HG02885 (cell line): ENCODE measurements around the gene HLF.

Experiments
- ATAC-seq: cut with Tn5 transposase; IDR thresholded peaks from one replicate; pipeline ENCODE4 v1.9.1; 2021; ENCODE audit warnings: mild to moderate bottlenecking; ENCODE audit not compliant: unreplicated experiment, poor library complexity

Gene HLF

DNA sequence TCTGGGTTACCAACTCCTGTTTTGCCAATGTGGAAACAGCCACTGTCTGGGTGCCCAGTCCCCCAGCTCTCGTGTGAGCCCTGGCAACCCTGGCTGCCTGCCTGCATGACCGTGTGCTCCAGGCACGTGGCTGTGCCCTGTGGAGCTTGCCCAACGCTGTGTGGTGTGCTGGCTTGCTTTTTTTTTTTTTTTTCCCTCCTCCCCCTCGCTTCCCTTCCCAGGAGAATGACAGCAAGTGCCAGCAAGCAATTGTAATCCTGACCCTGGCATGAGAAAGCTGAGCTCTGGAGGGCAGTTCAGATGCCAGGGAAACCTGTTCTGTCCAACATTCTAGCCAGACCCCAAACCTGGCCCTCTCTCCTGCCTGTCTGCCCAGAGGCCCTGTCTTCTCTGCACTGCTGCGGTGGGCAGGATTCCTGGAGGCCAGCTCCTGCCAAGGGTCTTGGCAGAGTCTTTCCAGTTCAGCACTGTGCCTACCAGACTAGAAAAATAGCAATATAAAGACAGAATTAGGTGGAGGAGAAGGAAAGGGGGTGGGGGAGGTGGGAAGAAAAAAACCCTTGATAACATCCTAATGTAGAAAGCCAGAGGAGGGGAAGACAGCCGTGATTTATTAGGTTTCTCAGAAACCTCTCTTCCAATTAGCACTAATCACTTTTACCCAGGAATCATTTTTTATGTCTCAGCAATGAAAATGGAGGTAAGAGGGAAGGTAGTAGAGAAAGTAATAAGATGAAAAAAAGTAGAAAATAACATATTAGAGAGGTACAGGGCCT, 9.0 kb downstream of the HLF start:
- no peak for ATAC-seq

DNA sequence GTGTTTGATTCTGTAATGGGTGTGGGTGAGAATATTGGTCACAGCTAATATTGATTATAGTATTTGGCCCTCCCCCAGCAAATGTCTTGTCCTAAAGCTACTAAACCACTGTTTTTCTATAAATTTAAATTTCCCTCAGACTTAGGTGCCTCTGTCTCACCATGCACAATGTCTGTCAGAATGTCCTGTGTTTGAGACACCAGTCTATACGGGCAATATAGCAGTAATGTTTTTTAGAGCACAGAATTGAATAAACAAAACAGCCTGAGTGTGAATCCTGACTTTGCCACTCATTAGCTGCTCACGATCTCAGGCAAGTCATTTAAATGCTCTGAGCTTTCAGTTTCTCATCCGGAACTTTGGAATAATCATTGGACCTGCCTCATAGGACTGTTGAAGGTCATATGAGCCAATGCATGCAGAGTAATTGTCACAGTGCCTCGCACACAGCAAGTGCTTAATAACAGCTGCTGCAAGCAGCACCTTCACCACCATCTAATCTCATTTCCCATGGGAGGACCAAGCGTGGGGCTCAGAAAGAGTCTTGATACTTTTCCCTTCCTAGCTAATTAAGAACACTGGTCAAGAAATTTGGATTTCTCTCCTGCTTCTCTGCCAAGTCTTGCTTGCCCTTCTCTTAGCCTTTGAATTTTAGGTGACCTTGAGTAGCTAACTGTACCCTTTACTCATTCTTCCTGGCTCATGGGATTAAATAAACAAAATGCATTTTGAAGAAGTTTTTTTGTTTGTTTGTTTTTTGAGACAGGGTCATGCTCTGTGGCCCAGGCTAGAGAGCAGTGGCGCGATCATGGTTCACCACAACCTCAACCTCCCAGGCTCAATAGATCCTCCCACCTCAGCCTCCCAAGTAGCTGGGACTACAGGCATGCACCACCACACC, 9.8 kb downstream of the HLF start:
- ATAC-seq, result no peak

DNA sequence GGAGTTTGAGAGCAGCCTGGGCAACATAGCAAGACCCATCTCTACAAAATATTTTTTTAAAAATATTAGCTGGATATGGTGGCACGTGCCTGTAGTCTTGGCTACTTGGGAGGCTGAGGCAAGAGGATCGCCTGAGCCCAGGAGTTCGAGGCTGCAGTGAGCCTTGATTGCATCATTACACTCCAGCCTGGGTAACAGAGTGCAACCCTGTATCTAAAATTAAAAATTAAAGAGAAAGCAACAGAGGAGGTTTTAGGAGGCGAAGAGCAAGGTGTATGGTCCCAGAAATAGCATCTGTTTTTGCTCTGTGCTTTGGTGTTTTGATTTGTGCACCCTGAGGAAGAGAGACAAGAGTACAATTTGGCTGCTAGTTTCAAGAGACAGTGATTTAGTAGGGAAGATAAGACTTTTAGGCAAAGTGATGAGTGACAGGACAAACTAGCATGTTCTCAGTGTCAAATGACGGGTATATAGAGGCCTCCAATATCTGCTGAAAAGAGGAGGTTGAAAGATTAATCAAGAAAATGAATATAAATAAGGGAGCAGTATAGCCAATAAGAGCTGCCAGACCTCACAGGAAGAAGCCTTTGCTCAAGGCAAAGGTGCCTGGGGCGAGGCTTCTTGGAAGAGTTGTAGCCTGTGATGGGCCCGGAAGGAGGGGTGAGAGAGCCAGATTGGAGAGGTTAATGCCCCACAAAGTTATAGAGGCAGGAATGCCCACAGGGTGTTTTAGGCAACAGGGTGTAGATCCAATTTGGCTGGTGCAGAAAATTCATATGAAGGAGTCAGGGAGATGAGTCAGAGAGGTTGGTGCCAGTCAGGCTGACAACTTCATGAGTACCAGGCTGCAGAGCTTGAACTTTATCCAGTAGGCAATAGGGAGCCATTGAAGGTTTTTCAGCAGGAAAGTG, 11.4 kb downstream of the HLF start:
- ATAC-seq, result no peak

DNA sequence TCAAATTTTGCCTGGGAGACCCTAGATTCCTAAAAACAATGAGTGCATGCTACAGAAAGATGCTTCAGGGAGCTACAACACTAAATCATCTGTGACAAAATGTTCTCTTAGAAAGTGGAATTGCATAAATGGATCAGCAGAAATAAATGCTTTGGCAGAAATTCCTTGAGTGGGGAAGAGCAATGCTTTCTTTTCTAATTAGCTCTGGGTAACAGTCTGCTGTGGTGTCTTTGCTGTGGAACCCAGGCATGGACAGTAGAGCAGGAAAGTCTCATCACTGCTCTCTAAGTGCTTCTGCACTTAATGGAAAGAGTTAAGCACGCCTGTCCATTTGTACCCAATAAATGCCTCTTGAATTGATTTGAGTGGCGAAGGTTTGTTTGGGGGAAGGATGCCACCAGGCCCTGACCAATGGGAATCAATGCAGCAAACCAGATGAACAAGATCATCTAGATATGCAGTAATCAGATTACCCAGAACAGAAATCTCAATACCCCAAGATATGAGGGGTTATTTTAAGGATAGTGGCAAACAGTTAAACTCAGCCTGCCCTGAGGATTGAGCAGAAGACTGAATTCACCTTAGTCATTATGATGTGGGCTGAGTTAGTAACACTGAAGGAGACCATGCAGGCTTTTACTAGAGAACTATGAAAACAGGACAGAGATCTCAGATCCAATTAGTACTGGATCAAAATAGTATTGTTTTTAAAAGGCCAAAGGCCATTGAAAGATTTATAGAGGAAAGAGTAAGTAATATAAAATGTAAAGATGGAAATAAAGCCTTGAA, 13.6 kb downstream of the HLF start:
- no peak for ATAC-seq

DNA sequence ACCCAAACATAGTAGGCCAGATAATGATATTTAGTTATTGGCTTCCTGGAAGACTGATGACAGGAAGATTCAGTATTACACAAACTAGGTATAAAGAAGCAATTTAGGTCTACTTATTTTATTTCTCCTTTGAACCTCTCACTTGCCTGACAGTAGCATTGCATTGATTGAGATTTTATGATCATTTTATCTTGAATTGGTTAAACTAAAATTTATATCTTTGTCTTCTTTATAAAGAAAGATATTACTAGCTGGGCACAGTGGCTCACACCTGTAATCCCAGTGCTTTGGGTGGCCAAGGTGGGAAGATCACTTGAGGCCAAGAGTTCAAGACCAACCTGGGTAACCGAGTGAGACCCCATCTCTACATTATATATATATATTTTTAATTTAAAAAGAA, 14.4 kb downstream of the HLF start:
- ATAC-seq, result no peak

DNA sequence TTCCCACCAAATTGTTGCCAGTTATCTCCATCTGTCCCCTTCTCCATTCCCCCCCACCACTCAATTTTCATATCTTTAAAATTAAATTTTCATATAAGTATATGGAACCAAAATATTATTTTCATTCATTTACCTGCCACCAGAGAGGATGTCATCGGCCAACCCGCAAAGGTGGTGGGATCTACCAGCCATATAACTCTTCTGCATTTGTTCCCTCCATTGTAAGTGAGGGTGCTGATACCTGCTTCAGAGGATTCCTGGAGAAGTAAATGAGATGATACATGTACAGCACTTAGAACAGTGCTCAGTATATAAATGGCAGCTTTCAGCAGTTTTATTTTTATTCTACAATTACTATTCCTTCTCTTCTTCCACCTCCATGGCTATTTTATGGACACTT, 15.0 kb downstream of the HLF start:
- ATAC-seq, result no peak

DNA sequence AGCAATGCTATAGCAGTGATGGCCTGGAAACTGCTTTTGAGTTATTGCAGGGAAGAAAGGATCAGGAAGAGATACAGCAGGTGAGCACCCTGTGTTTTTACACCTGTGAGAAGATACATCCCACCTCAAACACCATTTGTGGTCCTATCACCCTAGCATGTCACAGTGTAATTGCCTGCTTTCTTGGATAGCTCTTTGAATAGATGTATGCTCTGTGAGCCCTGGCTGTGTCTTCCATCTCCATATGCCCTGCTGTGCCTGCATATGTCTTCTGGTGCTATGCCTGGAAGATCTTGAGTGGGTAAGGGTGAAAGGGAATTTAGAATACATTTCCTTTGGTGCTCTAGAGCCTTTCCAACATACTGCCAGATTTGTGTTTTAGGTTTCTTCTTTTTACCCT, 15.5 kb downstream of the HLF start:
- no peak for ATAC-seq

DNA sequence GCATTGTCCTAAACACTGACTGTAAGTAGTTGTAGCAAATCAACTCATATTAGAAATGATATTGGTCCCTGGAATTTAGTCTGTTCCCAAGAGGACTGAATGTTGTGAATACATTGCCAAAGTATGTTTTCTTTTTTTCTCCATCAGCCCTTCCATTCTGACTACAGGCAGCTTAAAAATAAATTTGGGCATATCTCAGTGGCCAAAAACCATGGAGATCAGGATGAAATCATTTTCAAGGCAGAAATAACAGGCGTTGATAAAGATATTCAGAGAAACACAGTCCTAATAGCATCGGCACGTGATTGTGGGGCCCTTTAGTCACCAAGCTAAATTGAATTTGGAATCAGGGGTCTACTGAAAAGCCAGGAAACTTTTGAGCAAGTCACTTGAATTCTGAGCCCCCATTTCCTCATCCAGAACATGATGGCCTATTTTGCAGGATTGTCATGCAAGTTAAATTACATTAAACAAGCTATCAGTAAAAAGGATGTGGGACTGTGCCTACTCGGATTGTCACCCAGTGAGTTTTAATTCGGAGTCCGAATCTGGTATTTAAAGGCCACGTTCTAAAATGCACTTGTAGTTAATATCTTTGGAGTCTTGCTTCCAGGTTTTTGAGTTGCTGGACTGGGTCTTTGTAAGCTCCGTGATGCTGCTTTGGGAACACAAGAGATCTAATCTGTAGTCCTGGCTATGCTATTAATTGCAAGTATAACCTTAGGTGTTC, 17.1 kb downstream of the HLF start:
- ATAC-seq, result no peak

DNA sequence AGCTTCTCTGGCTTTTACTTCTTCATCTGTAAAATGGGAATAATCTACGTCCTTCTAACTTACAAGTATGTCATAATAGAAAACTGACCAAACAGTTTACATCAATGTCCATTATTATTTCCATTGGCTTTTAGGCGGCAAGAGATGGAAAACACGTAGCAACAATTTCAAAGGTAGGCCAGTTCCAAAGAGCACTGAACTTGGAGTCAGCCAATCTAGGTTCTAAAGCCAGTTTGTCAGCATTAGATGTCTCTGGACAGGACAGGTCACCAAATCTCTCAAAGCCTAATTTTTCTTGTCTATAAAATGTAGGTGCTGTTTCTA, 17.6 kb downstream of the HLF start:
- ATAC-seq, result no peak

DNA sequence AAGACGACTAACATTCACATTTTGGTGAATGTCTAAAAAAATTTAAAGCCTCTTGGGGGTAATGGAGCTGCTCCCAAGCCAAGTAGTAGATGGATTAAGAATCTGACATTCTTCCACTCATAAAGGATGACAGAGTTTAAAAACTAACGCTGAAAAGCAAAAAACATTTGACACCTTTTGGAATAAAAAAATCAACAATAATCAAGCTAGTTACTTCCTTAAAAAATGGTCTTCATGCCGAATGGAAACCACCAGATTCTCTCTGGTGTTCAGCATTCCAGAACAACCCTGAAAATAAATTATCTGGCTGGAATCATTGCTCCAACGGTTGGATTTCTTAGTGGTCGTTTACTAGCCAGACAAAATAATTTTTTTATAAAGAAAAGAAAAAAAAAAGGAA, 18.0 kb downstream of the HLF start:
- ATAC-seq, result no peak

DNA sequence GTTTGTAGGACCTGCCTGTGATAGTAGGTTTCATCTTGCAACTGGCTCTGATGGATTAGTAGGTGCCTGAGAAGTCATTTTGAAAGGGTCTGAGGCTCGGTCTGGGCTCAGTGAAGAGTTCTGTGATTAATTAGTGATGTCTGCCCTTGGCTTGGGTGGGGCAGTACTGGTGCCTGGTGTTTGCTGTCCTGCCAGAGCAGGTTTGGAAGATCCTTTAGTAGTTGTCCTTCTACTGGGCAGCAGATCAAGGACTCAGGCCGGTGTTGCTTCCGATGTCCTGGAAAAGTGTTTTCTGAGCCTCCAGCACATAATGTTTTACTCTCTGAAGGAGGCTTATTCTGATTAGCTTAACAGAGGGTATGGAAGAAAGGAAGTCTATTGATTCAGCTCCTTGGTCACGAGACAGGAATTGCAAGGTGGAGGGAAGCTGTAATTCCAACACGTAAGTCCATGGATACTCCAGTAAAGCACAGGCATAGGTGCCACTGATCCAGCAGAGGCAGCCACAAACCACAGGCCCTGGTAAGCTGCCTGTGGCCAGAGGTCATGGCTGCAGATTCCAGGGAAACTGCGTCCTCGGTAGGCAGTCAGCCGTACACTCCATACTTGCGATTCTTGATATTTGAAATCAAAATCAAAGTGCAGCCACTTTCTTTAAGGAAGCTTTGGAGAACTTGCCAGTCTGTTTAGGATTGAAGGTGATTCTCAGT, 18.7 kb downstream of the HLF start:
- ATAC-seq, result no peak

DNA sequence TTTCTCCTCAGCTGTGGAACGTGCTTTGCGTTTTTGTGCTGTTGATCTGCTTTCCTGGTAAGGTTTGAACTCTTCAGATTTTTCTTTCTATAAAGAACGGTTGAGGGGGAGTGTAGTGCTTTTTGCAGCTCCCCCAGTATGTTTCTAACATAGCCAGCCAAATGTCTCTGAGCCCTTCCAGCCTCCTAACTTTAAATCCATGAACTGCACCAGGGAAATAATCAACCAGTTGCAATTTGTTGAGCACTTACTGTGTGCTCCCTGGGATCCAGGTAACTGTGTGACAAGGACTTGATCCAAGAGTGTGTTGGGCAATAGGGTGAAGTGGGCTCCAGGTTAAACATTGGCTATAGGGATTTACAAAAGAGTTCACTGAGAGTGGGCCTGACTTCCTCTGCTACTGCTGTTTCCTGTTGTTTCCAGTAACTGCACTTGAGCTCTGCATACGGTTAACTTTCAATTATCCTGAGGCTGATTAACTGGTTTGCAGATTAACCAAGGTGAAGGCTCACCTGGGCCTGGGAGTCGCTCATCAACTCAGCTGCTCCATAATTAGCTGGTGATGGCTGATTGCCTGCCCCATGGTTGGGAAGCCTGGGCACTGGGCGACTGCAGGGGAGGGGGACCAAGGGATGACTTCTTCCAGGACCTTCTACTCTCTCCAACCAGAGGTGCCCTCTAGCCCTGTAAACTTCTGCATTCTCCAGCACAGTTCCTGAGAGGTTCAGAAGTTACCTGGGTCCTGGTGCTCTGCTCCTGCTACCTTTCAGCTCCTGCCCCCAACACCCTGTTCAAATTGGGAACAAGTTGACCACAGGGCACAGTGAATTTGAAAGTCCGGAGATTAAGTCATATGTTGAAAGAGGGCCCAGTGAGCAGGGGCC, 19.5 kb downstream of the HLF start:
- ATAC-seq, result no peak

DNA sequence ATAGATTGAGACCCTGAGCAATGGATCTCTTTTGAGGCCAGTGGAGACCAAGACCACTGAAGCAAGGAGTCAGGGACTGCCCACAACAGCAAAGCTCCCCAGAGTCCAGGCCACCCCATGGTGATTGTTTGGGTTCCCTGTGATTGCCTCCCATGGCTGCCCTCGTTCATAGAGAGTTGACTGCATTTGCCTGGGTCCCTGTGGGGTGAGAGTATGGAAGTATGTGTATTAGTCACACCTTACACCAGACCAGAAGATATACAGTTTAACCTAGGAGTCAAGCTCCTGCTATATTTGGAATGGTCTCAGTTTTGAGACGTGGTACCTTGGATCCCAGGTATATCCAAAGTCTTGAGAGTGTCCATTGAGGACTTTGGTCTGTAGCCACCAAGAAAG, 20.2 kb downstream of the HLF start:
- ATAC-seq, result no peak

DNA sequence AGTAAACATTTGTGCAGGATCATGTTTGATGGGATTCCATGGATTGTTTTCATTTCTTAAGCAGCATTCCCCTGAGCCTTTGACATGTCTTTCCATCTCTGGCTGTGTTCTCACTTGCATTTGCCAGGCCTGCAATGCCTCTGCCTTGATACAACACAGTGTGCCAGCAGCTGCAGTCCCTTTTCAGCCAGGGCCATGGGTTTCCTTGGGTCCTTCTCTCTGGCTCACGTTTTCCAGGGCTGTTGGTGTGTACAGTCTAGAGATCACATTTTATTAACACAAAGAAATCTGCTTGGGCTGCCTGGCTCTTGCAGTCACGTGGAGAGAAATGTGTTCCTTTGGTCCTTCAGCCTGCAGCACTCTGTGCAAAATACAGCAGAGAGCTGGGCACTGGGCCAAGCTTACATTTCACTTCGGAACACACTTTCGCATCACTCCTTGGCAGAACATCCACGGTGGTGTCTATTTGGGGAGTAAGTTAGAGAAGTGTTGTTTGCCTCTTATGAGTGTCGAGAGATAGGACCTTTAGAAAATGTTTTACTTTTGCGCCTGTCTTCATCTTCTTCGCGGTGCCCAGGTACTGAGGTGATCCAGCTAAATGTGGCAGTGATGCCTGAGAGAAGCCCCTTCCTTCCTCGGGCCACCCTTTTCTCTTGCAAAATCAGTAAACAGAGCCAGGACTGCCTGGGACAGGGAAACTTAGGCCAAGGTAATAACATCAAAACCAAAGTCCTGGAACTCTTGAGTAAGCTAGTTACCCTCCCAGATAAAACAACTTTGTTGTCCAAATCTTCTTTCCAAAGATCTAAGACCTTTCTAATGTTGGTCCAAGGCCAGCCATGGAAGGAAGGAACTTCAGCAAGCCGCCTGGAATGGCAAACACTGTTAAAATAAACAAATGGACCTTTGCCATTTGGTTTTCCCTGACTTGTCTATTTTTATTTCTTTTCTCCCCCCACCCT, 20.9 kb downstream of the HLF start:
- no peak for ATAC-seq

DNA sequence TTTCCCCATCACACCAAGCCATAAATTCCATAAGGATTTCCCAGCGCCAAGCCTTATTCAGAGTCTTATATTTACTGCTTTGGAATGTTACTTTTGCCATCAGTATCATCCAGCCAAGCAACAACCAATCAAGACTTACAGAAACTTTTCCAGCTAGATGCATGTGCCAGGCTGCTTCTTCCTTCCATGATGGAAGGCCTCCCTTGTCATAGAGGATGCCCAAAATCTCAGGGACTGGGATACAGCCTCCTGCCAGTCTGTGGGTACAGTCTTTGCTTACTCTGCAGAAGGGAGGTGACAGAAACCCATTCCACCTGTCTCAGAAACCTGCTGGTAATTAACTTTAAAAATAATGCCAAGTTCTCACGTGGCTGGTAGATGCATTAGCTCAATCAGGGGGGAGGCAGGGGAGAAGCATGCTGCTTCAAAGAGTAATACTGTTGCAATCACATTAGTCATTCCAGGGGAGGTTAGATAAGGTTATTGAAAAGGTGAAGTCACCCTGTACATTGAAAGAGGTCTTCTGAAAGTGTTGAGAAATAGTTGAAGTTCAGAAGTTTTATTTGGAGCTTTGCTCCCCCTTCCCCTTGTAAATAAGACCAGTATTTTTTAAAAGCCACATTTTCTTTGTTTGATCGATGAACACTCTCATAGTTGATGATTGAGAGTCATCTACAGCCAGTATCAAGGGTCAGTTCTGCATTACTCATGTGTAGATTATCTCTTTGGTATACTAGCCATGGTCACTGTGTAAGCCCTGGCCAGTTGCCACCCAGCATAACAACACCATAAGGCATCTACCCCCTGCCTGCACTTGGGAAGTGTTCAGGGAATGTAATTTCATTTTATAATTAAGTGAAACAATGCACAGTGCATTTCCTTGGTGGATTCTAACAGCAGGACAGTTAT, 22.2 kb downstream of the HLF start:
- ATAC-seq, result no peak
